Panc1 (cell line): ENCODE measurements around the gene UGT2A3.
"Not testable (repeated sequence)": the region's sequence is repeated elsewhere in the genome, so short reads cannot be mapped to it uniquely, and the experiment has no call there.

ENCODE experiments used
- SIN3A ChIP-seq: IDR thresholded peaks from 2 replicates; pipeline ENCODE4 v1.6.1; 2012; ENCODE audit warnings: low read depth, mild to moderate bottlenecking, low read length, moderate library complexity, borderline replicate concordance; ENCODE audit not compliant: insufficient read depth
- TF ChIP-seq, protein P1 (sequence below): fragments of 450-650 bp; IDR thresholded peaks from 2 replicates; pipeline ENCODE4 v1.5.1; 2017; ENCODE audit warnings: mild to moderate bottlenecking

DNA sequence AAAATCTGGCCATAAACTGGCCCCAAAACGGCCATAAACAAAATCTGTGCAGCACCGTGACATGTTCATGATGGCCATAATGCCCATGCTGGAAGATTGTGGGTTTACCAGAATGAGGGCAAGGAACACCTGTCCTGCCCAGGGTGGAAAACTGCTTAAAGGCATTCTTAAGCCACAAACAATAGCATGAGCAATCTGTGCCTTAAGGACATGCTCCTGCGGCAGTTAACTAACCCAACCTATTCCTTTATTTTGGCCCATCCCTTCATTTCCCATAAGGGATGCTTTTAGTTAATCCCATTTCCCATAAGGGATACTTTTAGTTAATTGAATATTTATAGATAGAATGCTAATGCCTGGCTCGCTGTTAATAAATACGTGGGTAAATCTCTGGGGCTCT, 29.4 kb downstream of the UGT2A3 start:
- TF ChIP-seq, protein P1, sequence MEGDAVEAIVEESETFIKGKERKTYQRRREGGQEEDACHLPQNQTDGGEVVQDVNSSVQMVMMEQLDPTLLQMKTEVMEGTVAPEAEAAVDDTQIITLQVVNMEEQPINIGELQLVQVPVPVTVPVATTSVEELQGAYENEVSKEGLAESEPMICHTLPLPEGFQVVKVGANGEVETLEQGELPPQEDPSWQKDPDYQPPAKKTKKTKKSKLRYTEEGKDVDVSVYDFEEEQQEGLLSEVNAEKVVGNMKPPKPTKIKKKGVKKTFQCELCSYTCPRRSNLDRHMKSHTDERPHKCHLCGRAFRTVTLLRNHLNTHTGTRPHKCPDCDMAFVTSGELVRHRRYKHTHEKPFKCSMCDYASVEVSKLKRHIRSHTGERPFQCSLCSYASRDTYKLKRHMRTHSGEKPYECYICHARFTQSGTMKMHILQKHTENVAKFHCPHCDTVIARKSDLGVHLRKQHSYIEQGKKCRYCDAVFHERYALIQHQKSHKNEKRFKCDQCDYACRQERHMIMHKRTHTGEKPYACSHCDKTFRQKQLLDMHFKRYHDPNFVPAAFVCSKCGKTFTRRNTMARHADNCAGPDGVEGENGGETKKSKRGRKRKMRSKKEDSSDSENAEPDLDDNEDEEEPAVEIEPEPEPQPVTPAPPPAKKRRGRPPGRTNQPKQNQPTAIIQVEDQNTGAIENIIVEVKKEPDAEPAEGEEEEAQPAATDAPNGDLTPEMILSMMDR = not testable (repeated sequence)
- not testable (repeated sequence) for TF ChIP-seq SIN3A
